ENCODE measurements around the gene AZGP1.
"Not testable (repeated sequence)": the region's sequence is repeated elsewhere in the genome, so short reads cannot be mapped to it uniquely, and the experiment has no call there.

AZGP1 gene

DNA sequence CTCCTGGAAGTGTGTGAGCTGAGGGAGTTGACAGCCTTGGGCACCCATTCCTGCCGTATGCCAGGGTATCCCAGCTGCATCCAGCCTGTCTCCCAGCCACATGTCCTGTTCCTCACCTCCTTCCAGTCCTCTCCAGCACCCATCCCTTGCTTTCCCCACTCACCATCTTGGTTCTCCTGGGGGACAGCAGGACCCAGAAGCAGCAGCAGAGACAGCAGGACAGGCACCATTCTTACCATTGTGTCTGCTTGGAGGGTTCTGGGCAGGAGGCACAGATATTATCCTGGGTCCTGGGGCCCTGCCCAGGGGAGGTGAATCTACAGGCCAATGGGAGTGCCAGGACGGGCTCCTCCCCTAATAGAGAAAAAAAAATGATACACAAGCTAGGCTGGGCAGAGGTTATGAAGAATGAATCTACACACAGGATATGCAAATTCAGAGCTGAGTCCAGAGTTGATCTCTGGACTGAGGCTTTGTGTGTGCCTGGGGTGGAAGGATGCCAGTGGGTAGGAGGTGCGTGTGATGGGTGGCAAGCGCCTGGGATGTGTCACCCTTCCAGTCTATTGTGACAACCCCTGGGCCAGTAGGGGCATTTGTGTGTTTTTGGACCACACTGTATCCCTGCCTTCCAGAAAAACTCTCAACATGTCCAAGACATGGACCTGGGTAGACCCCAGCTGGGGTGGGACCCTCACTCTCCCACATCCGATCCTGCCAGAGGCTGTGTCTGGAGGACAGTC, at the start of gene AZGP1:
AZGP1 (minus strand) TSS at position 250 of the 740 bp plus-strand sequence; CDS start at position 239, 11 bp downstream.
- in situ Hi-C loops (cut with MboI; ENCODE audit: low sequenced_read_pairs) = no loop called here

DNA sequence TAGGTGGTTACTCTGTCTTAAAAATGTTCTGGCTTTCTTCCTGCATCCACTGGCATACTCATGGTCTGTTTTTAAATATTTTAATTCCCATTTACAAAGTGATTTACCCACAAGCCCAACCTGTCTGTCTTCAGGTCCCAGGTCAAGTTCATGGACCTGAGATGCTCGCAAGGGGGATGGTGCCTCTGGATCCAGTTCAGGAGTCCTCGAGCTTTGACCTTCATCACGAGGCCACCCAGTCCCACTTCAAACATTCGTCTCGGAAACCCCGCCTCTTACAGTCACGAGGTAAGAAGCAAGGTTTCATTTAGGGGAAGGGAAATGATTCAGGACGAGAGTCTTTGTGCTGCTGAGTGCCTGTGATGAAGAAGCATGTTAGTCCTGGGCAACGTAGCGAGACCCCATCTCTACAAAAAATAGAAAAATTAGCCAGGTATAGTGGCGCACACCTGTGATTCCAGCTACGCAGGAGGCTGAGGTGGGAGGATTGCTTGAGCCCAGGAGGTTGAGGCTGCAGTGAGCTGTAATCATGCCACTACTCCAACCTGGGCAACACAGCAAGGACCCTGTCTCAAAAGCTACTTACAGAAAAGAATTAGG, 48.3 kb upstream of the AZGP1 start:
- in situ Hi-C loops (cut with MboI; ENCODE audit: low sequenced_read_pairs) = no loop called here

DNA sequence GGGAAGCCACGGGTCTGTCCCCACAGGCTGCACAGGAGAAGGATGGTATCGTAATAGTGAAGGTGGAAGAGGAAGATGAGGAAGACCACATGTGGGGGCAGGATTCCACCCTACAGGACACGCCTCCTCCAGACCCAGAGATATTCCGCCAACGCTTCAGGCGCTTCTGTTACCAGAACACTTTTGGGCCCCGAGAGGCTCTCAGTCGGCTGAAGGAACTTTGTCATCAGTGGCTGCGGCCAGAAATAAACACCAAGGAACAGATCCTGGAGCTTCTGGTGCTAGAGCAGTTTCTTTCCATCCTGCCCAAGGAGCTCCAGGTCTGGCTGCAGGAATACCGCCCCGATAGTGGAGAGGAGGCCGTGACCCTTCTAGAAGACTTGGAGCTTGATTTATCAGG, 47.7 kb upstream of the AZGP1 start:
- in situ Hi-C loops (cut with MboI; ENCODE audit: low sequenced_read_pairs) = no loop called here

DNA sequence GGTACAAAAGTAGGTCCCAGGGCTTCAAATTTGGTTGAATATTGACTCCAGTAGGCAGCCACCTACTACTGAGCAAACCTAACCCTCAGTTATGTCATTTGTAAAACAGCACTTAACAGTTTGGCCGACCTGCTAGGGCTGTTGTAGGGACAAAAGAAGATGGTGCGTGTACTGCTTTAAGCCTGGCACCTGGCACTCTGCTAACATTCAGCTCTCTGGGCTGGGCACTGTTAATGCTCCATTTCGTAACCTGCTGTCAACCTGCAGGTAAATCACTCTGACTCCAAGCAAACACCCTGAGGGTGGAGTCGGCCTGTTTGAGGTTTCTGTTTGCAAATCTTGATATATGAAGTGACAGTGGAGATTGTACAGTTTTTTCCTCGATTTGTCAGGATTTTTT, 46.8 kb upstream of the AZGP1 start:
- in situ Hi-C loops (cut with MboI; ENCODE audit: low sequenced_read_pairs) = no loop called here

DNA sequence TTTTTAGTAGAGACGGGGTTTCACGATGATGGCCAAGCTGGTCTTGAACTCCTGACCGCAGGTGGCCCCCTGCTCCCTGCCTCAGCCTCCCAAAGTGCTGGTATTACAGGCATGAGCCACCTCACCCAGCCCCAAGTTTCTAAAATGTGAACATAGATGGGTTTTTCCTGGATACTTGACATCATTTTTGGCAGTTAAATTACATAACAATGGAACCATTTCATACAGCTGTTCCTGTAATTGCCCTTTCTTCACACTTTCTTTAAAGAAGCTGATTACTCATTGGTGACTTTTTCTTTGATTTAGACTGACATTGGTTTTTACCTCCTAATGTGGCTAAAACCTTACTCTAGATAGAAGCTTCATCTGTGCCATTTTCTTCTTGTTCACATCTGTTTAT, 45.5 kb upstream of the AZGP1 start:
- in situ Hi-C loops (cut with MboI; ENCODE audit: low sequenced_read_pairs) = no loop called here

DNA sequence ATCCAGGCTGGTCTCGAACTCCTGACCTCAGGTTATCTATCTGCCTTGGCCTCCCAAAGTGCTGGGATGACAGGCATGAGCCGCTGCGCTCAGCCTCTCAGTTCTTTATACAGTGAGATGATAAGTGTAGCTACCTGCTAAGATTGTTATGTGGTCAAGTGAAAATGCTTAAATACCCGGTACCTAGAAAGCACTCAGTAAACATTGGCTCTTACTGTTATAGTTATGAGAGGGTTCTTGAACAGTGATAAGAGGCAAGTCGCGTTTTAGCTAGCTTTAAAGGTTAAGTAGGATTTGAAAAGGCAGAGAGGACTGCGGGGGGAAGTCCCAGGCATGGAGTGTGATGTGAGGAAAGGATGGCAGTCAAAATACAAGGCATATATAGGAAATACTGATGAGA, 44.1 kb upstream of the AZGP1 start:
- in situ Hi-C loops (cut with MboI; ENCODE audit: low sequenced_read_pairs) = no loop called here

DNA sequence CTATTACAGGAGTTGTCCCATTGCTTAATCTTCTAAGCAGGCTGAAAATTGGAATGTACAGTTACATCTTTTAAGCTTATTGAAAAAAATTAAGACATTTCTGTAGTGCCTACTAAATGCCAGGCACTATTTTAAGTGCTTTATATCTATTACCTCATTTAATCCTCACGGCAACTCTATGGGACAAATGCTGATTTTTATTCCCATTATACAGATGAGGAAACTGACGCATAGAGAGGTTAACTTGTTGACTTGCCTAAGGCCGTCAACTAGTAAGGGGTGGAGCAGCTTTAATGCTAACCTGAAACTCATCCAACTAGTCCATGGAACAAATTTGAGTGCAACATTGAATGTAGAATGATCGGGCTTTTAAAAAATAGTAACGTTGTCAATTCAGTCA, 42.0 kb upstream of the AZGP1 start:
- in situ Hi-C loops (cut with MboI; ENCODE audit: low sequenced_read_pairs) = no loop called here

DNA sequence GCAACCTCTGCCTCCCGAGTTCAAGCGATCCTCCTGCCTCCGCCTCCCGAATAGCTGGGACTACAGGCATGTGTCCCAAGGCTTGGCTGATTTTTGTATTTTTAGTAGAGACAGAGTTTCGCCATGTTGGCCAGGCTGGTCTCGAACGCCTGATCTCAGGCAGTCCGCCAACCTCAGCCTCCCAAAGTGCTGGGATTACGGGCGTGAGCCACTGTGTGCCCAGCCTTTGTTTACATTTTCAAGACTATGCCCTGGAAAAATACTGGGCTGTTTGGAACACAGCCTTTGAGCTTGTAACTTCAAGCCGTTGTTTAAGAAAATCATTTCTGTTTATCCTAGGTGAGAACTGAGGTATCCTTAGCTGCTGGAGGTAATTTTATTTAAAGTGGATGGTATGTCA, 41.5 kb upstream of the AZGP1 start:
- in situ Hi-C loops (cut with MboI; ENCODE audit: low sequenced_read_pairs) = no loop called here

DNA sequence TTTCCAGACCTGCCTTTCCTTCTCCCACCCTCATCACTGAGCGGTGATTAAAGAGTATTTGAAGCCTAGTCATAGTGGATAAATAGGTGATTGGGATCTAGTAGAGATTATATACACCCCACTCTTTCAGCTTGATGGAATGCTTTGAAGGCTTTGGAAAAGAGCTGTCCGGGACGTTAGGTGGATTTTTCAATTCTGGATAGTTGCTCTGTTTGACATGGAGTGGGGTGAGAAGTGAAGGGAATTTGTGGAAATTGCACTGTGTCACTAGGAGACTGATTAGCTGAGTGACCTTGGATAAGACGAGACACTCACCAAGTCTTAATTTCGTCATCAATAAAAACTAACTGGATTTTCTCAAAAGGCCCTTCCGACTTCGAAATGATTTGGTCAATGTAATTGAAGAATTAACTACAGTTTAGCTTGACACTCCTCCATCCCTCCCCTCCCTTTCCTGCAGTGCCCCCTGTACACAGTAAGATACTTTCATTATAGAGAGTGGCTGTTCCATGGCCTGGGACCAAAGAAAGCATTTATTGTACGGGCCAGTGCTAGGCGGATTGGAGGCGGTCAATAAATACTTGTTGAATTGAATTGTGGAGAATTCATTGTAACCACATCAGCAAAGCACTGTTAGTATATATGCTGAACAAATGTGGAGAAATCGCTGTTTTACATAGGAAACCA, 40.5 kb upstream of the AZGP1 start:
- in situ Hi-C loops (cut with MboI; ENCODE audit: low sequenced_read_pairs) = no loop called here

DNA sequence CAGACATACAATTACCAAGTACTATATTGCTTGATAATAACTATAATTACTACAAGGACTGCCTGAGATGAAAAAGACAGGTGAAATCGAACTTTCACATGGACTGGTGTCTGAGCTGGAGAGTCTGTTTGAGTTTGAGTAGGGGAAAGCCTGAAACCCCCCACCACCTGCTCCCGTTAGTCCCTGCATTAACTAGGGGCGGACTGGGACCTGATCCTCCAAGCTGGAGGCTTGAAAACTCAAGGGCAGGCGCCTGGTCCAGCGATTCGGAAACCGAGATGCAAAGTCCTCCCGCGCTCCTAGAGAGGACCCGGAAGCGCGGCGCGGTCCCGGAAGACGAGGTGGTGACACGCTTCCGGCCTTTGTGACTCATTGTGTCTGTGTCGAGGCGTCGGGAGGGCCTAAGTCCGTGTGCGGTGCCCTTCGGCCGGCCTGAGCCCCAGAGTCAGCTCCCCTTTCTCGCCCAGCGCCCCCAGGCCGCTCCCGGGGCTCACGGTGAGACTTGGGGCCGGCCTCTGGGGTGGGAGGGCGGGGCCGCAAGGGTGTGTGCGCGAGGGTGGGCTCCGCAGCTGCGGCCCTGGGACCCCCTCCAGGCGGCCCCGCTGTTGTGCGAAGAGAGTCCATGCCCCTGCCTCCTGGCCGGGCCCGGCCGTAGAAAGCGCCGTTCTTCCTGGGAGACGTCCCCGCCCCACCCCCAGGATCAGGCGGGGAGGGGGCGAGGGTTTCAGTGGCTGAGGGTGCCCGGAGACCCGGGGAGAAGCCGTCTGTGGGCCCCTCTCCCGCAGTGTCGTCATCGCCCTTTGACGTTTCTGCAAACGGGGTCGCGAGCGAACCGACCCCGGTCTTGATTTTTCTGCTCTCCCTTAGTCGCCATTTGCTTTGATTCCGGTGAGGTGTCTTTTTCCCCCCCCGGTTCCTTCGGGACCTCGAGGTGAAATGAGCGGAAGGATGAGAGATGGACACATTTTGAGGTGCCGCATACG, 39.7 kb upstream of the AZGP1 start, which contains the start of gene ZKSCAN1:
ZKSCAN1 (plus strand) TSS at position 365 of the 983 bp plus-strand sequence. CDS start 7,911 bp downstream, outside the sequence.
- in situ Hi-C loops (cut with MboI; ENCODE audit: low sequenced_read_pairs) = no loop called here

DNA sequence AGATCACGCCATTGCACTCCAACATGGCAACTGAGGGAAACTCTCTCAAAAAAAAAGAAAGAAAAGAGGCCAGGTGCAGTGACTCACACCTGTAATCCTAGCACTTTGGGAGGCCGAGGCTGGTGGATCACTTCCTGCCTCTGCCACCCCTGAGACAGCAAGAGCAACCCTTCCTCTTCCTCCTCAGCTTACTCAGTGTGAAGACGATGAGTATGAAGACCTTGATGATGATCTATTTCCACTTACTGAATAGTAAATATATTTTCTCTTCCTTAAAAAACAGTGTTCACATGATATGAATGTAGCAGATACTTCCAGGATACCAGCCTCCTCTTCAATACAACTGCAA, 37.5 kb upstream of the AZGP1 start:
- in situ Hi-C loops (cut with MboI; ENCODE audit: low sequenced_read_pairs) = no loop called here

DNA sequence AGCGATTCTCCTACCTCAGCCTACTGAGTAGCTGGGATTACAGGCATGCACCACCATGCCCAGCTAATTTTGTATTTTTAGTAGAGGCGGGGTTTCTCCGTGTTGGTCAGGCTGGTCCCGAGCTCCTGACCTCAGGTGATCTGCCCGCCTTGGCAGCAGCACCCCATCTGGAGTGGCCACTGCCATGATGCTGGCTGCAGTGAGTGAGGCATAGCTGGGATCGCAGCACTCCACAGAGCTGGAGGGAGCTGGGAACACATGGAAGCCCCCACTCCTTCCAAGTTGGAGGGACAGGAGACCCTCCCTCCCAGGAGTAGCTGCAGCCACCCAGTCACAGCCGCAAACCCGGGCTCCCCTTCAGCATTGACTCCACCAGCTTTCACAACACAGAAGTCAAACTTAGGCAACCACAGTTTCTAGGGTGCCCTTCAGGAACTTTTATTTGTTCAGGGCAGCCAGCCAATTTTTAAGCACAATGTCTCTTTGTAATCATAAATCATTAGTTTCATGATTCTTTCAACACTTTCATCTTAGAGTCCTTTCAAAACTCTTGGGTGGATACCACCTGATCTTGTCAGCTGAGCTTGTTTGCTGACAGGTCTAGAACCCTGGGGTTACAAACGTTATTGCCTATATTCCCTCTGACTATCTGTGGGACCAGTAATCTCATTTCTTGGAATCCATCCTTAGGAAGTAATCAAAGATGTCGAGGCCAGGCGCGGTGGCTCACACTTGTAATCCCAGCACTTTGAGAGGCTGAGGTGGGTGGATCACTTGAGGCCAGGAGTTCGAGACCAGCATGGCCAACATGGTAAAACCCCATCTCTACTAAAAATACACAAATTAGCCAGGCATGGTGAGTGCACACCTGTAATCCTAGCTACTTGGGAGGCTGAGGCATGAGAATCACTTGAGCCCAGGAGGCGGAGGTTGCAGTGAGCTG, 36.8 kb upstream of the AZGP1 start:
- in situ Hi-C loops (cut with MboI; ENCODE audit: low sequenced_read_pairs) = not testable (repeated sequence)

DNA sequence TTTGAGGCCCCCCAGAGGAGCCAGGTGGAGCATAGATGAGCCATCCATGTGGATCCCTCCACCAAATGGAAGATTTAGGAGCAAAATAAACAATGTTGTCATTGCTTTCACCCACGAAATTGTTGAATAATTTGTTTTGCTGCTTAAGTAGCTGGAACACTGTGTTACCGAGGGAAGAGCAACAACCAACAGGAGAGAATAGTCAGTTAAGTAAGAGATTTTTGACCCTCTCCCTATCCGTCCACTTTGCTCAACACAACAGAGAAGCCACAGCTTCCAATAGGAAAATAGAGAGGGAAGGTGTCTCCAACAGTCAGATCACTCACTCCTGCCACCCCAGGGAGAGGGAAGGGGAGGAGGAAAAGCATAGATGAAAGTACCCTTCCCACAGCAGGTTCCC, 35.7 kb upstream of the AZGP1 start:
- in situ Hi-C loops (cut with MboI; ENCODE audit: low sequenced_read_pairs) = no loop called here

DNA sequence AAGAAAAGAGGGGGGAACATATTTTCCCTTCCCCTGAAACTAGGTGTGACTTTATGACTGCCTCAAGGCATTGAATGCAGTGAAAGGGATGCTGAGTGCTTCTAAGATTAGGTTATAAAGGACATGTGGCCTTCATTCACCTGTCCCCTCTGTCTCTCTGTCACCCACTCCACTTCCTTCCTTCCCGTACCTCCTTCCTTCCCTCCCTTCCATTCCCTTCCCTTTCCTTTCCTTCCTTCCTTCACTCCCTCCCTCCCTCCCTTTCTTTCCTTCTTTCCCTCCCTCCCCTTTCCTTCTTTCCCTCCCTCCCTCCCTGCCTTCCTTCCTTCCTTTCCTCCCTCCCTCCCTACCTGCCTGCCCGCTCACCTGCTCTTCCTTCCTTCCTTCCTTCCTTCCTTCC, 35.1 kb upstream of the AZGP1 start:
- in situ Hi-C loops (cut with MboI; ENCODE audit: low sequenced_read_pairs) = no loop called here

DNA sequence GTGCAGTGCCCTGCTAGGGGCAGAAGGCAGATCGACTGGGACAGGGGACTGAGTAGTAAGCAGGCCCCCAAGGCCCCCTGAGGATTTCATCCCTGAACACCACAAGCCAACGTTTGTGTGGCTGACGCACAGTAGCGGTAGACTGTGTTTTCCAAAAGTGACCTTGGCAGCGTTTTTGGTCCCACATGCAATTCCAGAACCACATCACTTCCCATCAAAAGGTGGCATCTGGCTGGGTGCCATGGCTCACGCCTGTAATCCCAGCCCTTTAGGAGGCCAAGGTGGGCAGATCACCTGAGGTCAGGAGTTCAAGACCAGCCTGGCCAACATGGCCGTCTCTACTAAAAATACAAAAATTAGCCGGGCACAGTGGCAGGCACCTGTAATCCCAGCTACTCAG, 34.1 kb upstream of the AZGP1 start:
- in situ Hi-C loops (cut with MboI; ENCODE audit: low sequenced_read_pairs) = not testable (repeated sequence)

DNA sequence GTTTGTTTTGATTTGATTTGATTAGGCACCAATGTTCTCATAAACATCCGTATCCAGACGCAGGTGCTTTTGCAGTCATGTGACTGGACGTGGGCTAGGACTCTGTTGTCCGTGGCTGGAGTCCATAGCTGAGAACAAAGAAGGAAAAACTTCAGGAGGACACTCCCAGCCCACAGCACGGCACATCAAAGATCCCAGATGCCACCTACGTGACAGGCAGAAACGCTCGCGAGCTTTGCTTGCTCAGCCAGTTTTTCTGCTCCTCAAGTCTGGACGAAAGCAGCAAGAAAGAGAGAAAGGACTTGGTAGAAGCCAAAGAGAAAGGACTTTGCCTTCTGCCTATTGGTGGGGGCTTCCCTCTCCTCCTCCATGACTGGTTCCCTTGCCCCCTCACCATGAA, 32.7 kb upstream of the AZGP1 start:
- in situ Hi-C loops (cut with MboI; ENCODE audit: low sequenced_read_pairs) = no loop called here

DNA sequence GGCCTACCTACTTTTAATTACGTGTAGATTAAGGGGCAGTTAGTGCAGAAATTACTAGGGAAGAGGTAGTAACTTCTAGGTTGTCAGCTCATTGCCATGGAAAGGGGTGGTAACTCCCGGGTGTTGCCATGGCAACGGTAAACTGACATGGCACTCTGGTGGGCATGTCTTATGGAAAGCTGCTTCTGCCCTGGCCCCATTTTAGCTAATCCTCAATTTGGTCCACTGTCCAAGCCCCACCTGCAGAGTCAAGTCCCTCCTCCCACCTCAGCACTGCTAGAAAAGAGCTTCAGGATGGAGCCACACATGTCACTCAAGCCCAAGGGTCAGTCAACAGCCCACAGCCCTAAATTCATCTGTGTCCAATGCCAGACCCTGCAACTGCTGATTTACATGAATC, 32.1 kb upstream of the AZGP1 start:
- in situ Hi-C loops (cut with MboI; ENCODE audit: low sequenced_read_pairs) = no loop called here

DNA sequence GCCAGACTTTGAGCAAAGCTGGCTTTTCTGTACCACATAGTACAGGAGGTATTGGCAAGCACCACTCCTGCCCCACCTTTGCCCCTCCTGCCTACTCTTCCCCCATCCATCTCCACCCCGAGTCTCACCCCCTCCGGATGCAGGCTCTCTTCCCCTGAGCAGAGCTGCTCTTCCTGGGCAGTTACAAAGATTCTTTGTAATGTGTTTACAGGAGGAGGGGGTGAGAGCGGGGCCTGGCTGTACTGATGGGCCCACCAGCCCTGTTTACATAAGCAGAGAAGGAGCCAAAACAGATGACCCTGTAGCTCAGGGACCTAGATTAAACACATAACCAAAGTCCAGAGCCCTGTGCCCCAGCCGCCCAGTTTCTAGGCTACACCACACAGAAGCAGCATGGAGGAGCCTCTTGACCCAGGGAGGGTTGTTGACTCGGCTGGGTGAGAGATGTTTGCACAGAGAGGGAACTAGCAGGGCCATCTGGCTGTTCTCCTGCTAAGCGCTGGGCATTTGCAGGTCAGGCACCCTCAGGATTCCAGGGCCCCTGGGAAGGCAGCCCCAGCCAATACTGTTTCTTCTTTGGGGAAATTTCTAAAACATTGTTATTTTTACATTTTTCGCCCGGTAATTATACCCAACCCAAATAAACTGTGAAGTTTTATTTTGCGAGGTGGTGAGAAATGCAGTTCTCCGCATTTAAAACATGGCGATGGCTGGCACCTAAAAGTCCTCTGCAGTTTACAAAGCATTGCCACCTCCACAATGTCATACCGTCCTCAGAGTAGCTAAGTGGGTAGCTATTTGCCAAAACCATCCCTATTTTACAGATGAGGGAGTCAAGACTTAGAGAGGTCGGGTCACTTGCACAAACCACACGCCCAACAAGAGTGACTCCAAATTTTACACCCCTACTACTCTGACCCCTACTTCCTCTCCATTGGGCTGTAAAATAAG, 28.2 kb upstream of the AZGP1 start:
- in situ Hi-C loops (cut with MboI; ENCODE audit: low sequenced_read_pairs) = no loop called here

DNA sequence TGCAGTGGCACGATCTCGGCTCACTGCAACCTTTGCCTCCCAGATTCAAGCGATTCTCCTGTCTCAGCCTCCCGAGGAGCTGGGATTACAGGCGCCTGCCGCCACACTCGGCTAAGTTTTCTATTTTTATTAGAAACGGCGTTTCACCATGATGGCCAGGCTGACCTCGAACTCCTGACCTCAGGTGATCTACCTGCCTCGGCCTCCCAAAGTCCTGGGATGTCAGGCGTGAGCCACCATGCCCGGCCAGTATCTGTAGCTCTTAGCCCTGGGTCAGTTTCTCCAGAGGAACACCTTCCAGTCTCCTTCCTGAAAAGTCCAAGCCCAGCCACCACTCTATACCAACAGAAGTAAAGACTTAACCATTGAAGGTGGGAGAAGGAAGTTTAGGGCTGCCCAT, 24.4 kb upstream of the AZGP1 start:
- in situ Hi-C loops (cut with MboI; ENCODE audit: low sequenced_read_pairs) = no loop called here
